ENCODE results near the gene EZH2. TPM values are rescaled to one million over a fixed set of nuclear protein-coding genes. Genes with fewer than 3 reads are reported as not detected.

Gene EZH2
- total RNA-seq, 1 donor from 2014 or later: 19.7 TPM

DNA sequence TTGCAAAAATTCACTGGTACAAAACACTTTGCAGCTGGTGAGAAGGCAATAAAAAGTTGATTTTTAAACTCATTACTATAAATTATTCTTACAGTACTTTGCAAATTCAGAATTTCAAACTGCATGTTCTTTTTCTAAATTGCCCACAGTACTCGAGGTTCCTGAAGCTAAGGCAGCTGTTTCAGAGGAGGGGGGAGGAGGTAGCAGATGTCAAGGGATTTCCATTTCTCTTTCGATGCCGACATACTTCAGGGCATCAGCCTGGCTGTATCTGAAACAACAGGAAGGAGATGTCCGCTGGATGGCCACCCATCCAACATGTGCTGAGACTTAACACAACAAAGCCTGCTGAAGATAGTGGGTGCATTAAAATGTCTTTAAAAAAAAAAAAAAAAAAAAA lies 76.7 kb downstream of the EZH2 start:
- TF ChIP-seq CTCF (IDR thresholded peaks at IDR 0.05; ENCODE audit: insufficient read depth, low read length, poor library complexity, severe bottlenecking): no peak
- Histone ChIP-seq H3K36me3 (ENCODE audit: control insufficient read depth, insufficient read depth, low read length) (peaks cover 1% of the 10 kb centered on the region), H3K27me3 (ENCODE audit: control insufficient read depth, insufficient read depth, low read length) (no peaks in the 10 kb centered on the region), H3K4me3 (ENCODE audit: low read depth, low read length) (no peak overlapping the region)
- no peak for DNase-seq (ENCODE audit: low read depth)

GRCh38 chr7:148806187-148806586 lies 77.9 kb downstream of the EZH2 start:
- DNase-seq (ENCODE audit: low read depth): no peak

DNA sequence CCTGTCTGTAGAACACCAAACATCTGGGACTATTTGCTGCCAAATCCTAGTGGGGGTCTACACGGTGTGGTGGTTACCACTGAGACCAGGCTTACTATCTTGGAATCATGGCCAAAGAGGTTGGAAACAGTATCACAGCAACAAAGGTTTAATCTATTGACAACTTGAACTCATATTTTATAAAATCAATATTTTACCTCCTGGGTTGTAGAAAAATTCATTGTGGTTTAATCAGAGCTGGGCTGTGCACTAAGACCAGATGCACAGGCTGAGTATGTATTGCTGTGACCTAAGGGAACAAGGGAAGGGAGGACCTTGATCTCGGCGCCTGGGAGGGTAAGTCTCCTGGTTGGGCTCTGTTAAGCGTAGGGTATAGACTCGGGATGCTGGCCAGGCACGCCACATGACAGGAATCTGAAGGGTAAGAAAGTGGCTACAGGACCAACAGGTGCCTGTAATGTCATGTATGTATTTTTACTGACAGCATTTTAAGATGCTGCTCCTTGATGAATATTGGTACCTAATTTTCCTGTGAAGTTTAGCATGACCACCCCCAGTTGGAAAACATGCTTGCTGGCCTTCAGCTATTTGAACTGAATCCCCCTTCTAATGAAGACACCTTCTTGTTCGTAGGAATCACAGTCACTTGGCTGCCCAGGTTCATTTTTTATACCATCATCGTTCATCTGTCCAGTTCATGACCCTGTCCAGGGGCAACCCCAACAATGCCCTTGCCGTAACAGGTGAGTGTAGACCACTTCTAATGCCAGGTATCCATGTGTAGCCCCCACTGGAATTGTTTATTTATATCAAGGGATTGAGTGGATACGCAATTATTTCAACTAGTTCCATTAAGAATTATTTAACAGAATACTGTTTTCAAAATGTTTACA lies 79.5 kb downstream of the EZH2 start:
- peaks cover 5% of the 10 kb centered on the region for H3K36me3 ChIP-seq (ENCODE audit: control insufficient read depth, insufficient read depth, low read length)
- DNase-seq (ENCODE audit: low read depth): no peak

More at GRCh38 chr7:148806187-148806586, 77.9 kb downstream of the EZH2 start:
- H3K36me3 ChIP-seq (ENCODE audit: control insufficient read depth, insufficient read depth, low read length): peaks cover 1% of the 10 kb centered on the region
- no peak for TF ChIP-seq CTCF (IDR thresholded peaks at IDR 0.05; ENCODE audit: insufficient read depth, low read length, poor library complexity, severe bottlenecking)
- no peaks in the 10 kb centered on the region for H3K27me3 ChIP-seq (ENCODE audit: control insufficient read depth, insufficient read depth, low read length)
- H3K4me3 ChIP-seq (ENCODE audit: low read depth, low read length): no peak overlapping the region

DNA sequence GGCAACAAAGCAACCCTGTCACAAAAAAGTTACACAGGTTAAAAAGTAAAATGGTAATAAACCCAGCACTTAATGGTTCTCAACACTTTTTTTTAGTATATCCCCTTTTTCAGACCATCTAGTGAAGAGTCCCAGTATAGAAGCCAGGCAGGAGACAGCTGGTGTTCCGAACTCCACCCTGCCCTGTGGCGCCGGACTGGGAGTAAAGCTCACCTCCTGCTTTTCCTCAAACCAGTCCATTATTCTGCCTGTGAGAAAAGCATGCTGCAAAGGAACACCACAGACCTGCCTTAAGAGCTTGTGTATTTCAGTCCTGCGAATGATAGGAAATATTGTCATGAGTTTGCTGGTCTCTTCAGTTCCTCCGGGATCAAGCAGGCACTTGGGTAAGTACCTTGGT lies 81.0 kb downstream of the EZH2 start:
- no peak overlapping the region for H3K4me3 ChIP-seq (ENCODE audit: low read depth, low read length)
- no peak for TF ChIP-seq CTCF (IDR thresholded peaks at IDR 0.05; ENCODE audit: insufficient read depth, low read length, poor library complexity, severe bottlenecking)
- H3K36me3 ChIP-seq (ENCODE audit: control insufficient read depth, insufficient read depth, low read length): peaks cover 5% of the 10 kb centered on the region
- no peak for DNase-seq (ENCODE audit: low read depth)
- no peaks in the 10 kb centered on the region for H3K27me3 ChIP-seq (ENCODE audit: control insufficient read depth, insufficient read depth, low read length)

More for the DNA sequence above, 79.5 kb downstream of the EZH2 start:
- H3K4me3 ChIP-seq (ENCODE audit: low read depth, low read length): no peak overlapping the region
- no peak for TF ChIP-seq CTCF (IDR thresholded peaks at IDR 0.05; ENCODE audit: insufficient read depth, low read length, poor library complexity, severe bottlenecking)
- H3K27me3 ChIP-seq (ENCODE audit: control insufficient read depth, insufficient read depth, low read length): no peaks in the 10 kb centered on the region

DNA sequence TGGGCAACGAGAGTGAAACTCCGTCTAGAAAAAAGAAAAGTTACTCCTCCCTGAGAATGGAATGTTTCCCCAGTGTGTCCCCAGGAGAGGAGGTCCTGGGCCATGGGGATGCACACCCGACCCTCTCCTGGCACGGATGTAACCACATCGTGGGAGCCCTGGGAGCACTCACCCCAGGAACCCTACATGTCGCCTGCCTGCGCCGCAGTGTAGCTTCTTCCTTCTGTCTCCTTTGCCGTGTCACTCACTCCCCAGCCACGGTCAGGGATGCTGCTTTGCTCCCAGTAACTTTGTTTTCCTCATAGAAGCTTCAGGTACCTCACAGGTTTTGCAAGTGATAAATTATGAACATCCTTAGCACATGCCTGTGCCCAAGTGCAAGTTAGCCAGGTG lies 82.0 kb downstream of the EZH2 start:
- H3K27me3 ChIP-seq (ENCODE audit: control insufficient read depth, insufficient read depth, low read length): no peaks in the 10 kb centered on the region
- H3K36me3 ChIP-seq (ENCODE audit: control insufficient read depth, insufficient read depth, low read length): peaks cover 4% of the 10 kb centered on the region
- no peak for DNase-seq (ENCODE audit: low read depth)
- H3K4me3 ChIP-seq (ENCODE audit: low read depth, low read length): no peak overlapping the region
- TF ChIP-seq CTCF (IDR thresholded peaks at IDR 0.05; ENCODE audit: insufficient read depth, low read length, poor library complexity, severe bottlenecking): no peak

Measured in kidney epithelial cell (primary cell).